Measurements from ENCODE around the gene CTTNBP2NL.
A peak's percentile ranks its signal among the peaks of the same experiment; 100 is the strongest.
"Not testable (repeated sequence)": the region's sequence is repeated elsewhere in the genome, so short reads cannot be mapped to it uniquely, and the experiment has no call there.

Gene CTTNBP2NL

GRCh38 chr1:112465122-112465521 lies 69.1 kb downstream of the CTTNBP2NL start:
- DNase-seq: no peak

GRCh38 chr1:112466078-112466660 lies 70.2 kb downstream of the CTTNBP2NL start:
- DNase-seq: peak; percentile 69 to 79 (median 74)

- not testable (repeated sequence) for DNase-seq
These were observed 74.3 kb downstream of the CTTNBP2NL start for GRCh38 chr1:112470324-112470723.

GRCh38 chr1:112470966-112471365 lies 75.0 kb downstream of the CTTNBP2NL start:
- no peak for DNase-seq

- DNase-seq: no peak
These were observed 76.1 kb downstream of the CTTNBP2NL start for GRCh38 chr1:112472142-112472541.

- no peak for DNase-seq
These were observed 81.5 kb downstream of the CTTNBP2NL start for GRCh38 chr1:112477550-112477949.

- no peak for DNase-seq
These were observed 82.3 kb downstream of the CTTNBP2NL start for GRCh38 chr1:112478314-112478713.

GRCh38 chr1:112486063-112486462 lies 90.0 kb downstream of the CTTNBP2NL start:
- DNase-seq: not testable (repeated sequence)

- DNase-seq: not testable (repeated sequence)
These were observed 91.7 kb downstream of the CTTNBP2NL start for GRCh38 chr1:112487686-112488085.

- DNase-seq: no peak
These were observed 92.1 kb downstream of the CTTNBP2NL start for GRCh38 chr1:112488141-112488540.

GRCh38 chr1:112492076-112492475 lies 96.1 kb downstream of the CTTNBP2NL start:
- DNase-seq: no peak

GRCh38 chr1:112493351-112493750 lies 97.3 kb downstream of the CTTNBP2NL start:
- DNase-seq: no peak

GRCh38 chr1:112496290-112496689 lies 100.3 kb downstream of the CTTNBP2NL start:
- no peak for DNase-seq

- DNase-seq: peak; percentile 7 to 21 (median 14)
These were observed 106.0 kb downstream of the CTTNBP2NL start for GRCh38 chr1:112501810-112502641.

GRCh38 chr1:112502826-112503225 lies 106.8 kb downstream of the CTTNBP2NL start:
- no peak for DNase-seq

GRCh38 chr1:112504001-112504660 lies 108.1 kb downstream of the CTTNBP2NL start:
- no peak for DNase-seq

- no peak for DNase-seq
These were observed 108.8 kb downstream of the CTTNBP2NL start for GRCh38 chr1:112504661-112505399.

GRCh38 chr1:112505400-112505785 lies 109.4 kb downstream of the CTTNBP2NL start:
- DNase-seq: no peak

GRCh38 chr1:112505878-112506277 lies 109.9 kb downstream of the CTTNBP2NL start:
- no peak for DNase-seq

GRCh38 chr1:112506306-112506705 lies 110.3 kb downstream of the CTTNBP2NL start:
- no peak for DNase-seq

- DNase-seq: no peak
These were observed 110.7 kb downstream of the CTTNBP2NL start for GRCh38 chr1:112506731-112507130.

- DNase-seq: no peak
These were observed 111.3 kb downstream of the CTTNBP2NL start for GRCh38 chr1:112507336-112507735.

GRCh38 chr1:112507921-112508277 lies 111.9 kb downstream of the CTTNBP2NL start:
- no peak for DNase-seq
